ENCODE measurements around the gene ATP23. TPM values are rescaled to one million over a fixed set of nuclear protein-coding genes. Genes with fewer than 3 reads are reported as not detected.

Gene ATP23
- total RNA-seq, 1 donor from 2014 or later: 5.4 TPM

Other genes with a start within 250 kb of the ATP23 start
- gene OS9, start 247.4 kb upstream of the ATP23 start, total RNA-seq: 294 TPM
- 5.7 TPM for gene AGAP2, start 202.8 kb upstream of the ATP23 start, total RNA-seq
- gene TSPAN31, start 196.5 kb upstream of the ATP23 start, total RNA-seq: 41.1 TPM
- 68.4 TPM for gene CDK4, start 189.3 kb upstream of the ATP23 start, total RNA-seq
- 20.0 TPM for gene MARCHF9, start 186.5 kb upstream of the ATP23 start, total RNA-seq
- gene CYP27B1, start 174.5 kb upstream of the ATP23 start, total RNA-seq: 1.1 TPM
- 14.4 TPM for gene METTL1, start 169.5 kb upstream of the ATP23 start, total RNA-seq
- 6.8 TPM for gene EEF1AKMT3, start 169.0 kb upstream of the ATP23 start, total RNA-seq
- gene TSFM, start 158.8 kb upstream of the ATP23 start, total RNA-seq: 22.6 TPM
- gene AVIL, start 122.8 kb upstream of the ATP23 start, total RNA-seq: 10.8 TPM
- 220 TPM for gene CTDSP2, start 94.8 kb upstream of the ATP23 start, total RNA-seq